ENCODE measurements around the gene BCL7B.
"Not testable (repeated sequence)": the region's sequence is repeated elsewhere in the genome, so short reads cannot be mapped to it uniquely, and the experiment has no call there.

The BCL7B gene

DNA sequence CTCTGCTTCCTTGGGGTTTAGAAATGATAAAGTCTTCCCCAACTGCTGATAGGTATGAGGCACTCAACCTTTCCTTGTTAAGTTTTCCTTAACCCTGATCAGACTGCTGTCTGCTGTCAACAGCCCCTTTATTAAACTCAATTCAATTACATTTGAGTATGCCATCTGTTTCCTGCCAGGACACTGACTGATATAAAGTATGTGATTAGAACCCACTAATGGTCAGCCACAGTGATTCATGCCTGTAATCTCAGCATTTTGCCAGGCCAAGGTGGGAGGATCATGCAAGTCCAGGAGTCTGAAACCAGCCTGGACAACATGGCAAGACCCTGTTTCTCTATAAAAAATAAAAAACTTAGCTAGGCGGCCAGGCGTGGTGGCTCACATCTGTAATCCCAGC, 53.5 kb downstream of the BCL7B start:
- H3K27me3 ChIP-seq (ENCODE audit: control insufficient read depth in 2 of 2, insufficient read depth in 2 of 2, low read length in 2 of 2): no peaks in the 10 kb centered on the region
- H3K36me3 ChIP-seq (ENCODE audit: control insufficient read depth in 2 of 2, insufficient read depth in 2 of 2, low read length in 2 of 2): peaks cover 58 to 69% of the 10 kb centered on the region in 2 donors
- no peak overlapping the region for H3K27ac ChIP-seq (ENCODE audit: low read depth in 2 of 2, low read length in 2 of 2)
- H3K4me3 ChIP-seq (ENCODE audit: low read length in 2 of 2): no peak overlapping the region
- no peaks in the 10 kb centered on the region for H3K9me3 ChIP-seq (ENCODE audit: control insufficient read depth in 2 of 2, low read length in 2 of 2)
- no peak overlapping the region for H3K9ac ChIP-seq (ENCODE audit: low read depth in 1 of 2, low read length in 2 of 2)
- H3K4me1 ChIP-seq (ENCODE audit: control insufficient read depth in 2 of 2, insufficient read depth in 2 of 2, low read length in 2 of 2): no peaks in the 10 kb centered on the region

- H3K9me3 ChIP-seq (ENCODE audit: control insufficient read depth in 2 of 2, low read length in 2 of 2): no peaks in the 10 kb centered on the region
- H3K27me3 ChIP-seq (ENCODE audit: control insufficient read depth in 2 of 2, insufficient read depth in 2 of 2, low read length in 2 of 2): no peaks in the 10 kb centered on the region
- H3K27ac ChIP-seq (ENCODE audit: low read depth in 2 of 2, low read length in 2 of 2): no peak overlapping the region
- H3K4me1 ChIP-seq (ENCODE audit: control insufficient read depth in 2 of 2, insufficient read depth in 2 of 2, low read length in 2 of 2): no peaks in the 10 kb centered on the region
- H3K4me3 ChIP-seq (ENCODE audit: low read length in 2 of 2): no peak overlapping the region
- H3K9ac ChIP-seq (ENCODE audit: low read depth in 1 of 2, low read length in 2 of 2): no peak overlapping the region
- peaks cover 57 to 74% of the 10 kb centered on the region in 2 donors for H3K36me3 ChIP-seq (ENCODE audit: control insufficient read depth in 2 of 2, insufficient read depth in 2 of 2, low read length in 2 of 2)
These were observed 54.3 kb downstream of the BCL7B start for GRCh38 chr7:73503229-73503628.

DNA sequence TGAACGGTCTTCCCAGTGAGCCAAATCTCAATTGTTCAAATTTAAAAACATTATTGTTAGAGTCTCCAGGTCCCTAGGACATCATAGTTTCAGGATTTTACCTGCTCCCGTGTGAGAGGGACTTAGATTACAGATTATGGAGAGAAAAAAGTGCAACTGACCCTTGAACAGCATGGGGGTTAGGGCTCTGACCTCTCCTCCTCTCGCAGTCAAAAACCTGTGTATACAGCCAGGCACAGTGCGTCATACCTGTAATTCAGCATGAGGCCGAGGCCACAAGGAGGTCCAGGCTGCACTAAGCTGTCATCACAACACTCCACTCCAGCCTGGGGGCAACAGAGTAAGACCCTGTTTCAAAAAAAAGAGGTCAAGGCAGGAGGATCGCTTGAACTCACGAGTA, 60.9 kb downstream of the BCL7B start:
- no peaks in the 10 kb centered on the region for H3K27me3 ChIP-seq (ENCODE audit: control insufficient read depth in 2 of 2, insufficient read depth in 2 of 2, low read length in 2 of 2)
- H3K9ac ChIP-seq (ENCODE audit: low read depth in 1 of 2, low read length in 2 of 2): no peak overlapping the region
- H3K4me3 ChIP-seq (ENCODE audit: low read length in 2 of 2): no peak overlapping the region
- H3K27ac ChIP-seq (ENCODE audit: low read depth in 2 of 2, low read length in 2 of 2): no peak overlapping the region
- no peaks in the 10 kb centered on the region for H3K9me3 ChIP-seq (ENCODE audit: control insufficient read depth in 2 of 2, low read length in 2 of 2)
- H3K4me1 ChIP-seq (ENCODE audit: control insufficient read depth in 2 of 2, insufficient read depth in 2 of 2, low read length in 2 of 2): no peaks in the 10 kb centered on the region
- peaks cover 42 to 77% of the 10 kb centered on the region in 2 donors for H3K36me3 ChIP-seq (ENCODE audit: control insufficient read depth in 2 of 2, insufficient read depth in 2 of 2, low read length in 2 of 2)

- not testable (repeated sequence) for H3K27me3 ChIP-seq (ENCODE audit: control insufficient read depth in 2 of 2, insufficient read depth in 2 of 2, low read length in 2 of 2); H3K9me3 ChIP-seq (ENCODE audit: control insufficient read depth in 2 of 2, low read length in 2 of 2); H3K4me3 ChIP-seq (ENCODE audit: low read length in 2 of 2); H3K27ac ChIP-seq (ENCODE audit: low read depth in 2 of 2, low read length in 2 of 2); H3K4me1 ChIP-seq (ENCODE audit: control insufficient read depth in 2 of 2, insufficient read depth in 2 of 2, low read length in 2 of 2); H3K9ac ChIP-seq (ENCODE audit: low read depth in 1 of 2, low read length in 2 of 2)
- H3K36me3 ChIP-seq (ENCODE audit: control insufficient read depth in 2 of 2, insufficient read depth in 2 of 2, low read length in 2 of 2): peaks cover 41 to 78% of the 10 kb centered on the region in 2 donors
These were observed 62.0 kb downstream of the BCL7B start for GRCh38 chr7:73495507-73495906.

GRCh38 chr7:73489976-73490375, 67.5 kb downstream of the BCL7B start:
- Histone ChIP-seq H3K27me3 (ENCODE audit: control insufficient read depth in 2 of 2, insufficient read depth in 2 of 2, low read length in 2 of 2) (no peaks in the 10 kb centered on the region), H3K9me3 (ENCODE audit: control insufficient read depth in 2 of 2, low read length in 2 of 2) (no peaks in the 10 kb centered on the region), H3K4me3 (ENCODE audit: low read length in 2 of 2) (no peak overlapping the region), H3K36me3 (ENCODE audit: control insufficient read depth in 2 of 2, insufficient read depth in 2 of 2, low read length in 2 of 2) (peaks cover 37 to 54% of the 10 kb centered on the region in 2 donors), H3K9ac (ENCODE audit: low read depth in 1 of 2, low read length in 2 of 2) (no peak overlapping the region), H3K4me1 (ENCODE audit: control insufficient read depth in 2 of 2, insufficient read depth in 2 of 2, low read length in 2 of 2) (no peaks in the 10 kb centered on the region), H3K27ac (ENCODE audit: low read depth in 2 of 2, low read length in 2 of 2) (no peak overlapping the region)

GRCh38 chr7:73487486-73487885, 70.0 kb downstream of the BCL7B start:
- no peaks in the 10 kb centered on the region for H3K27me3 ChIP-seq (ENCODE audit: control insufficient read depth in 2 of 2, insufficient read depth in 2 of 2, low read length in 2 of 2)
- H3K36me3 ChIP-seq (ENCODE audit: control insufficient read depth in 2 of 2, insufficient read depth in 2 of 2, low read length in 2 of 2): peaks cover 41 to 43% of the 10 kb centered on the region in 2 donors
- no peaks in the 10 kb centered on the region for H3K4me1 ChIP-seq (ENCODE audit: control insufficient read depth in 2 of 2, insufficient read depth in 2 of 2, low read length in 2 of 2)
- no peaks in the 10 kb centered on the region for H3K9me3 ChIP-seq (ENCODE audit: control insufficient read depth in 2 of 2, low read length in 2 of 2)
- no peak overlapping the region for H3K27ac ChIP-seq (ENCODE audit: low read depth in 2 of 2, low read length in 2 of 2)
- H3K9ac ChIP-seq (ENCODE audit: low read depth in 1 of 2, low read length in 2 of 2): no peak overlapping the region
- H3K4me3 ChIP-seq (ENCODE audit: low read length in 2 of 2): no peak overlapping the region
